GM19099 (cell line): ENCODE results near the gene ZNHIT3.

Experiments
- POLR2A ChIP-seq: IDR thresholded peaks from 3 replicates; pipeline ENCODE4 v1.6.1; 2011; ENCODE audit warnings: low read depth; ENCODE audit not compliant: insufficient read length; ENCODE audit errors: extremely low read depth

Gene ZNHIT3

GRCh38 chr17:36481829-36482228 lies 4.7 kb upstream of the ZNHIT3 start:
- TF ChIP-seq POLR2A = no peak

- TF ChIP-seq POLR2A = no peak
These were observed 3.6 kb upstream of the ZNHIT3 start for GRCh38 chr17:36482611-36483504.

- no peak for TF ChIP-seq POLR2A
These were observed 1.5 kb upstream of the ZNHIT3 start for GRCh38 chr17:36485027-36485426.

- TF ChIP-seq POLR2A = no peak
These were observed 677 bp upstream of the ZNHIT3 start for GRCh38 chr17:36485805-36486203.

GRCh38 chr17:36493956-36494355 lies 7.5 kb downstream of the ZNHIT3 start:
- no peak for TF ChIP-seq POLR2A

- TF ChIP-seq POLR2A = no peak
These were observed 8.2 kb downstream of the ZNHIT3 start for GRCh38 chr17:36494674-36495073.

- TF ChIP-seq POLR2A = no peak
These were observed 8.6 kb downstream of the ZNHIT3 start for GRCh38 chr17:36495076-36495578.

- no peak for TF ChIP-seq POLR2A
These were observed 9.7 kb downstream of the ZNHIT3 start for GRCh38 chr17:36496018-36496789.

GRCh38 chr17:36498155-36498554 lies 11.7 kb downstream of the ZNHIT3 start:
- TF ChIP-seq POLR2A = no peak

GRCh38 chr17:36498560-36499300 lies 12.2 kb downstream of the ZNHIT3 start:
- no peak for TF ChIP-seq POLR2A

GRCh38 chr17:36500745-36501225 lies 14.3 kb downstream of the ZNHIT3 start:
- TF ChIP-seq POLR2A = no peak

- TF ChIP-seq POLR2A = no peak
These were observed 14.9 kb downstream of the ZNHIT3 start for GRCh38 chr17:36501351-36501750.

GRCh38 chr17:36501963-36502362 lies 15.5 kb downstream of the ZNHIT3 start:
- TF ChIP-seq POLR2A = no peak

- TF ChIP-seq POLR2A = no peak
These were observed 17.1 kb downstream of the ZNHIT3 start for GRCh38 chr17:36503456-36504155.
